ENCODE data around the gene MMP24OS. TPM values are rescaled to one million over a fixed set of nuclear protein-coding genes. Genes with fewer than 3 reads are reported as not detected.

MMP24OS gene
- 10 to 100 TPM; 30.4 to 41.2 (median 34.4) TPM for total RNA-seq

GRCh38 chr20:35277531-35278395 lies at the start of gene MMP24OS:
TSS of gene MMP24OS (minus strand) at chr20:35278122. CDS start at chr20:35277929, 193 bp downstream.
- H3K27me3 ChIP-seq, result no peaks in the 10 kb centered on the region
- DNase-seq (ENCODE audit: low spot score in 2 of 2), result peak; percentile 81 to 82
- TF ChIP-seq, protein P1, sequence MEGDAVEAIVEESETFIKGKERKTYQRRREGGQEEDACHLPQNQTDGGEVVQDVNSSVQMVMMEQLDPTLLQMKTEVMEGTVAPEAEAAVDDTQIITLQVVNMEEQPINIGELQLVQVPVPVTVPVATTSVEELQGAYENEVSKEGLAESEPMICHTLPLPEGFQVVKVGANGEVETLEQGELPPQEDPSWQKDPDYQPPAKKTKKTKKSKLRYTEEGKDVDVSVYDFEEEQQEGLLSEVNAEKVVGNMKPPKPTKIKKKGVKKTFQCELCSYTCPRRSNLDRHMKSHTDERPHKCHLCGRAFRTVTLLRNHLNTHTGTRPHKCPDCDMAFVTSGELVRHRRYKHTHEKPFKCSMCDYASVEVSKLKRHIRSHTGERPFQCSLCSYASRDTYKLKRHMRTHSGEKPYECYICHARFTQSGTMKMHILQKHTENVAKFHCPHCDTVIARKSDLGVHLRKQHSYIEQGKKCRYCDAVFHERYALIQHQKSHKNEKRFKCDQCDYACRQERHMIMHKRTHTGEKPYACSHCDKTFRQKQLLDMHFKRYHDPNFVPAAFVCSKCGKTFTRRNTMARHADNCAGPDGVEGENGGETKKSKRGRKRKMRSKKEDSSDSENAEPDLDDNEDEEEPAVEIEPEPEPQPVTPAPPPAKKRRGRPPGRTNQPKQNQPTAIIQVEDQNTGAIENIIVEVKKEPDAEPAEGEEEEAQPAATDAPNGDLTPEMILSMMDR (IDR thresholded peaks at IDR 0.05), result peak in 3 of 5 experiments; percentile 16 to 46 (median 19)
- TF ChIP-seq POLR2A (IDR thresholded peaks at IDR 0.05) (peak; percentile 88 to 96), EP300 (IDR thresholded peaks at IDR 0.05) (peak; percentile 80 to 96)
- H3K27ac ChIP-seq, result peak within 1 kb of the TSS; percentile 82 to 97 (median 96)
- H3K4me1 ChIP-seq, result peaks cover 0 to 36% (median 9%) of the 10 kb centered on the region in 4 donors
- WGBS, 2 donors, result 0 to 1% methylated on average over 8 to 41 of the region's 76 CpGs
- peaks cover 0 to 54% (median 13%) of the 10 kb centered on the region in 3 donors for H3K36me3 ChIP-seq
- H3K4me3 ChIP-seq, result peak within 1 kb of the TSS; percentile 65 to 85 (median 69)
- no peaks in the 10 kb centered on the region for H3K9me3 ChIP-seq

GRCh38 chr20:35327074-35327976 lies 49.4 kb upstream of the MMP24OS start:
- Histone ChIP-seq H3K4me3 (no peak overlapping the region), H3K9me3 (no peaks in the 10 kb centered on the region), H3K4me1 (peaks cover 0 to 6% (median 0%) of the 10 kb centered on the region in 4 donors), H3K27ac (no peak overlapping the region), H3K36me3 (peaks cover 0 to 20% (median 0%) of the 10 kb centered on the region in 3 donors), H3K27me3 (no peaks in the 10 kb centered on the region)
- no peak for DNase-seq (ENCODE audit: low spot score in 2 of 2)
- TF ChIP-seq POLR2A (IDR thresholded peaks at IDR 0.05), result no peak
- TF ChIP-seq, protein P1 (IDR thresholded peaks at IDR 0.05), result no peak
- no peak for TF ChIP-seq EP300 (IDR thresholded peaks at IDR 0.05)
- 92 to 96% methylated on average over 4 of the region's 4 CpGs for WGBS, 2 donors

- Histone ChIP-seq H3K36me3 (peaks cover 0 to 21% (median 0%) of the 10 kb centered on the region in 3 donors), H3K4me3 (no peak overlapping the region), H3K4me1 (peaks cover 0 to 6% (median 0%) of the 10 kb centered on the region in 4 donors), H3K9me3 (no peaks in the 10 kb centered on the region), H3K27me3 (no peaks in the 10 kb centered on the region), H3K27ac (no peak overlapping the region)
- no peak for DNase-seq (ENCODE audit: low spot score in 2 of 2)
- TF ChIP-seq, protein P1 (IDR thresholded peaks at IDR 0.05), result no peak
- TF ChIP-seq POLR2A (IDR thresholded peaks at IDR 0.05) (no peak), EP300 (IDR thresholded peaks at IDR 0.05) (no peak)
- WGBS, 2 donors, result 83 to 89% methylated on average over 3 of the region's 3 CpGs
Measured at GRCh38 chr20:35326740-35327073, 48.8 kb upstream of the MMP24OS start.

DNA sequence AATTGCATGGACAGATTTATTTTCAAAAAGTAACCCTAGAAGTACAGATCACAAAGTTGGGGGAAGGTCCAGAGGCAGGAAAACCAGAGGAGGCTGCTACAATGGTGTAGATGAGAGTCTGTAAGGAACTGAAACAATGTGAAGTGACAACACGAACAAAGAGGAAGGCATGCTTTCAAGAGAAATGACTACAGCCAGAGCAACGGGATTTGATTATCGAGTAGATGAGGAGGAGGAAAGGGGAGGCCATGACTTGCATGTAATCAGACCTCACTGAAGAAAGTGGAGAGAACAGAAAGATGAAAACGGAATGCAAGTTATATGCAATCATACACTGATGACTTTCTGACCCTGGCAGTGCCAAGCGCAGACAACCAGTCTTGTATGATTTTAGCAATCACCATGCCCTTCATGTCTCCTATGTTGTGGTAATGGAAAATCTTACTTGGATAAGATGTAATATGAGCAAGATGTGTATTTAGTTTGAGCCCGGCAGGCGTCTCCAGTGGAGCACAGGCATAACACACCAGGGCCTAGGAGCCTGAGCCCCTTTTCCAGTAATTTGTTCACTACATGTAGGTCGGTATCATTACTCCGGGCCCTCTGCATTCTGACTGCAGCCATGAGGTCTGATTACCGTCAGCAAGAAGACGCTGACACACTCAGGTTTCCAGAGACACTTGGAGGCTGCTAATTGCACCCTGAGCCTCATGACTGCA lies 48.3 kb upstream of the MMP24OS start:
- no peak for DNase-seq (ENCODE audit: low spot score in 2 of 2)
- 74 to 84% methylated on average over 11 of the region's 11 CpGs for WGBS, 2 donors

More for the DNA sequence above, 48.3 kb upstream of the MMP24OS start:
- peaks cover 0 to 6% (median 0%) of the 10 kb centered on the region in 4 donors for H3K4me1 ChIP-seq
- no peaks in the 10 kb centered on the region for H3K9me3 ChIP-seq
- no peak overlapping the region for H3K4me3 ChIP-seq
- H3K27ac ChIP-seq, result no peak overlapping the region
- TF ChIP-seq EP300 (IDR thresholded peaks at IDR 0.05) (no peak), POLR2A (IDR thresholded peaks at IDR 0.05) (no peak)
- TF ChIP-seq, protein P1 (IDR thresholded peaks at IDR 0.05), result no peak
- peaks cover 0 to 26% (median 0%) of the 10 kb centered on the region in 3 donors for H3K36me3 ChIP-seq
- no peaks in the 10 kb centered on the region for H3K27me3 ChIP-seq
